ENCODE measurements around the gene MYOF. TPM values are rescaled to one million over a fixed set of nuclear protein-coding genes. Genes with fewer than 3 reads are reported as not detected.
A peak's percentile ranks its signal among the peaks of the same experiment; 100 is the strongest.

MYOF gene
- polyA plus RNA-seq, 3 donors = 9.7 to 29.1 (median 14.5) TPM

- Mint-ChIP-seq H3K27me3 (ENCODE audit: low read depth in 3 of 3) (peaks cover 0 to 6% (median 0%) of the 10 kb centered on the region in 3 donors), H3K4me3 (no peak overlapping the region), H3K27ac (no peak overlapping the region), H3K4me1 (peaks cover 34% of the 10 kb centered on the region), H3K9me3 (no peaks in the 10 kb centered on the region), H3K36me3 (peaks cover 66% of the 10 kb centered on the region in 2 donors)
- H4K20me1 ChIP-seq (ENCODE audit: insufficient read depth, low read length) = no peaks in the 10 kb centered on the region
- no peak for DNase-seq
- no peak overlapping the region for H3K27ac ChIP-seq (ENCODE audit: low read depth in 1 of 2, low read length in 2 of 2)
- no peak overlapping the region for H3K9ac ChIP-seq (ENCODE audit: insufficient read depth, low read length, poor library complexity, severe bottlenecking)
- H3K9me3 ChIP-seq (replicated peaks in 1 of 2; ENCODE audit: control insufficient read depth in 1 of 2, insufficient read depth in 1 of 2, low read length in 2 of 2) = no peaks in the 10 kb centered on the region
- TF ChIP-seq CTCF (IDR thresholded peaks at IDR 0.05) = no peak
- peaks cover 40 to 72% of the 10 kb centered on the region in 2 donors for H3K36me3 ChIP-seq (replicated peaks in 1 of 2; ENCODE audit: control insufficient read depth in 1 of 2, insufficient read depth in 2 of 2, low read length in 2 of 2)
- no peak overlapping the region for H2AFZ ChIP-seq (ENCODE audit: insufficient read depth, low read depth, low read length, poor library complexity, severe bottlenecking)
- intact Hi-C loops (cut with micrococcal nuclease) = no loop called here
- no peaks in the 10 kb centered on the region for H3K27me3 ChIP-seq (ENCODE audit: control insufficient read depth in 2 of 2, insufficient read depth in 2 of 2, low read length in 2 of 2)
- no peak overlapping the region for H3K4me3 ChIP-seq (replicated peaks in 1 of 3; ENCODE audit: low read depth in 2 of 3, low read length in 3 of 3)
- peaks cover 6% of the 10 kb centered on the region for H3K79me2 ChIP-seq (ENCODE audit: insufficient read depth, low read length)
- H3K4me2 ChIP-seq (replicated peaks; ENCODE audit: extremely low read depth, low read length, poor library complexity, severe bottlenecking) = no peak overlapping the region
- WGBS (ENCODE audit: insufficient coverage) = 100% methylated on average over 1 of the region's 3 CpGs
- H3K4me1 ChIP-seq (ENCODE audit: control insufficient read depth in 1 of 2, insufficient read depth in 2 of 2, low read length in 2 of 2) = peaks cover 26 to 34% of the 10 kb centered on the region in 2 donors
These were observed 114.5 kb downstream of the MYOF start for GRCh38 chr10:93367664-93368063.

- Mint-ChIP-seq H3K36me3 (peaks cover 52 to 62% of the 10 kb centered on the region in 2 donors), H3K27ac (peak overlapping the region; percentile 79 to 92 (median 86)), H3K27me3 (ENCODE audit: low read depth in 3 of 3) (peaks cover 0 to 6% (median 0%) of the 10 kb centered on the region in 3 donors), H3K4me1 (peaks cover 34% of the 10 kb centered on the region), H3K9me3 (no peaks in the 10 kb centered on the region), H3K4me3 (peak overlapping the region in 1 of 2 donors; percentile 62)
- H4K20me1 ChIP-seq (ENCODE audit: insufficient read depth, low read length) = no peaks in the 10 kb centered on the region
- peak overlapping the region; percentile 2 to 89 for H3K27ac ChIP-seq (ENCODE audit: low read depth in 1 of 2, low read length in 2 of 2)
- H3K4me3 ChIP-seq (replicated peaks in 1 of 3; ENCODE audit: low read depth in 2 of 3, low read length in 3 of 3) = peak overlapping the region in 1 of 3 experiments; percentile 58
- H3K79me2 ChIP-seq (ENCODE audit: insufficient read depth, low read length) = peaks cover 6% of the 10 kb centered on the region
- no peaks in the 10 kb centered on the region for H3K27me3 ChIP-seq (ENCODE audit: control insufficient read depth in 2 of 2, insufficient read depth in 2 of 2, low read length in 2 of 2)
- H3K4me2 ChIP-seq (replicated peaks; ENCODE audit: extremely low read depth, low read length, poor library complexity, severe bottlenecking) = peak overlapping the region; percentile 54
- peaks cover 39 to 65% of the 10 kb centered on the region in 2 donors for H3K36me3 ChIP-seq (replicated peaks in 1 of 2; ENCODE audit: control insufficient read depth in 1 of 2, insufficient read depth in 2 of 2, low read length in 2 of 2)
- no peak for TF ChIP-seq CTCF (IDR thresholded peaks at IDR 0.05)
- peaks cover 26 to 34% of the 10 kb centered on the region in 2 donors for H3K4me1 ChIP-seq (ENCODE audit: control insufficient read depth in 1 of 2, insufficient read depth in 2 of 2, low read length in 2 of 2)
- H3K9ac ChIP-seq (ENCODE audit: insufficient read depth, low read length, poor library complexity, severe bottlenecking) = no peak overlapping the region
- peak overlapping the region; percentile 48 for H2AFZ ChIP-seq (ENCODE audit: insufficient read depth, low read depth, low read length, poor library complexity, severe bottlenecking)
- intact Hi-C loops (cut with micrococcal nuclease) = no loop called here
- 0% methylated on average over 1 of the region's 1 CpG for WGBS (ENCODE audit: insufficient coverage)
- H3K9me3 ChIP-seq (replicated peaks in 1 of 2; ENCODE audit: control insufficient read depth in 1 of 2, insufficient read depth in 1 of 2, low read length in 2 of 2) = no peaks in the 10 kb centered on the region
- DNase-seq = no peak
These were observed 117.2 kb downstream of the MYOF start for GRCh38 chr10:93364966-93365365.
